Hepatocyte (in vitro differentiated cells): ENCODE results near the gene DEPP1.

Source experiments
- EZH2phosphoT487 ChIP-seq: fragments of 200-600 bp; sonication (generic); IDR thresholded peaks from one replicate; pipeline ENCODE4 v1.6.1; 2018; ENCODE audit warnings: antibody characterized with exemption, mild to moderate bottlenecking, low read depth, moderate library complexity; ENCODE audit not compliant: unreplicated experiment, severe bottlenecking
- TF ChIP-seq, protein P1 (sequence below): fragments of 200-600 bp; sonication (generic); IDR thresholded peaks from 2 replicates; pipeline ENCODE4 v1.5.1; 2016; ENCODE audit warnings: antibody characterized with exemption, mild to moderate bottlenecking; ENCODE audit not compliant: poor library complexity

DNA sequence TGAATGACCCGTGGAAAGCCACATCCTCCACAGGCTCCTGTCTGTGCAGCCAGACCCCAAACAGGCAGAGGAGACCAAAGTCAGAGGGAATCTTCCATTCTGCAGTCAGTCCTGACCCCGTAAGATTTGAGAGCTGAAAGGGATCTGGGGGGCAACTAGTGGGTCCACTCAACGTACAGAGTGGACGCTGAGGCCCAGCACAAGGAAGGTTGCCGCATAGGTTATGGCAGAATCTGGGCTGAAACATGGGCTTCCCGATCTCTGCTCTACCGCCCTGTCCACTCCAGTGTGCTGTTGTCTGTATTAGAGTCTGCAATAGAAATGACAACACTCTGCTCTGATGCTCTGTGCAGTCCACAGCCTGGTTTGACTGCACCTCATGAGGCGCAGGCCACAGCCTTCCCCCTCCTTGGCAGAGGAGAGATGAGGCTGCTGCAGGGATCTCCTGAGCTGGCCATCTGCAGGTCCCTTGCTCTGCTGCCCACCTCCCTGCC is 14.2 kb upstream of the DEPP1 start:
- TF ChIP-seq, protein P1, sequence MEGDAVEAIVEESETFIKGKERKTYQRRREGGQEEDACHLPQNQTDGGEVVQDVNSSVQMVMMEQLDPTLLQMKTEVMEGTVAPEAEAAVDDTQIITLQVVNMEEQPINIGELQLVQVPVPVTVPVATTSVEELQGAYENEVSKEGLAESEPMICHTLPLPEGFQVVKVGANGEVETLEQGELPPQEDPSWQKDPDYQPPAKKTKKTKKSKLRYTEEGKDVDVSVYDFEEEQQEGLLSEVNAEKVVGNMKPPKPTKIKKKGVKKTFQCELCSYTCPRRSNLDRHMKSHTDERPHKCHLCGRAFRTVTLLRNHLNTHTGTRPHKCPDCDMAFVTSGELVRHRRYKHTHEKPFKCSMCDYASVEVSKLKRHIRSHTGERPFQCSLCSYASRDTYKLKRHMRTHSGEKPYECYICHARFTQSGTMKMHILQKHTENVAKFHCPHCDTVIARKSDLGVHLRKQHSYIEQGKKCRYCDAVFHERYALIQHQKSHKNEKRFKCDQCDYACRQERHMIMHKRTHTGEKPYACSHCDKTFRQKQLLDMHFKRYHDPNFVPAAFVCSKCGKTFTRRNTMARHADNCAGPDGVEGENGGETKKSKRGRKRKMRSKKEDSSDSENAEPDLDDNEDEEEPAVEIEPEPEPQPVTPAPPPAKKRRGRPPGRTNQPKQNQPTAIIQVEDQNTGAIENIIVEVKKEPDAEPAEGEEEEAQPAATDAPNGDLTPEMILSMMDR = no peak
- TF ChIP-seq EZH2phosphoT487 = no peak
